NB4 (cell line): Measurements from ENCODE around the gene ZBTB33.

Experiments
- MAX ChIP-seq: IDR thresholded peaks from 2 replicates; pipeline ENCODE4 v1.6.1; 2011; ENCODE audit warnings: low read depth, low read length
- TF ChIP-seq, protein P1 (sequence below): IDR thresholded peaks from one replicate; pipeline ENCODE4 v1.5.1; 2012; ENCODE audit warnings: low read depth, low read length

- TF ChIP-seq, protein P1, sequence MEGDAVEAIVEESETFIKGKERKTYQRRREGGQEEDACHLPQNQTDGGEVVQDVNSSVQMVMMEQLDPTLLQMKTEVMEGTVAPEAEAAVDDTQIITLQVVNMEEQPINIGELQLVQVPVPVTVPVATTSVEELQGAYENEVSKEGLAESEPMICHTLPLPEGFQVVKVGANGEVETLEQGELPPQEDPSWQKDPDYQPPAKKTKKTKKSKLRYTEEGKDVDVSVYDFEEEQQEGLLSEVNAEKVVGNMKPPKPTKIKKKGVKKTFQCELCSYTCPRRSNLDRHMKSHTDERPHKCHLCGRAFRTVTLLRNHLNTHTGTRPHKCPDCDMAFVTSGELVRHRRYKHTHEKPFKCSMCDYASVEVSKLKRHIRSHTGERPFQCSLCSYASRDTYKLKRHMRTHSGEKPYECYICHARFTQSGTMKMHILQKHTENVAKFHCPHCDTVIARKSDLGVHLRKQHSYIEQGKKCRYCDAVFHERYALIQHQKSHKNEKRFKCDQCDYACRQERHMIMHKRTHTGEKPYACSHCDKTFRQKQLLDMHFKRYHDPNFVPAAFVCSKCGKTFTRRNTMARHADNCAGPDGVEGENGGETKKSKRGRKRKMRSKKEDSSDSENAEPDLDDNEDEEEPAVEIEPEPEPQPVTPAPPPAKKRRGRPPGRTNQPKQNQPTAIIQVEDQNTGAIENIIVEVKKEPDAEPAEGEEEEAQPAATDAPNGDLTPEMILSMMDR: no peak
- no peak for TF ChIP-seq MAX
Observed at GRCh38 chrX:120253784-120254183, 3.2 kb downstream of the ZBTB33 start.
